Mammary epithelial cell (primary cell): ENCODE results near the gene RAB40A.

Experiments used
- EZH2 ChIP-seq: IDR thresholded peaks from 2 replicates; pipeline ENCODE4 v1.6.1; 2012; ENCODE audit warnings: low read length, inconsistent platforms, borderline replicate concordance
- TF ChIP-seq, protein P1 (sequence below), 2 donors: IDR thresholded peaks in 1 of 2; conservative IDR thresholded peaks in 1 of 2; 2 replicates each; pipeline ENCODE4 v1.5.1; 2011 to 2012; ENCODE audit warnings: inconsistent platforms in 2 of 2, low read length in 2 of 2, mild to moderate bottlenecking in 2 of 2, control low read depth in 1 of 2, low read depth in 1 of 2; ENCODE audit not compliant: insufficient read depth in 1 of 2; ENCODE audit errors: extremely low read depth in 1 of 2

- TF ChIP-seq EZH2, result no peak
- TF ChIP-seq, protein P1, sequence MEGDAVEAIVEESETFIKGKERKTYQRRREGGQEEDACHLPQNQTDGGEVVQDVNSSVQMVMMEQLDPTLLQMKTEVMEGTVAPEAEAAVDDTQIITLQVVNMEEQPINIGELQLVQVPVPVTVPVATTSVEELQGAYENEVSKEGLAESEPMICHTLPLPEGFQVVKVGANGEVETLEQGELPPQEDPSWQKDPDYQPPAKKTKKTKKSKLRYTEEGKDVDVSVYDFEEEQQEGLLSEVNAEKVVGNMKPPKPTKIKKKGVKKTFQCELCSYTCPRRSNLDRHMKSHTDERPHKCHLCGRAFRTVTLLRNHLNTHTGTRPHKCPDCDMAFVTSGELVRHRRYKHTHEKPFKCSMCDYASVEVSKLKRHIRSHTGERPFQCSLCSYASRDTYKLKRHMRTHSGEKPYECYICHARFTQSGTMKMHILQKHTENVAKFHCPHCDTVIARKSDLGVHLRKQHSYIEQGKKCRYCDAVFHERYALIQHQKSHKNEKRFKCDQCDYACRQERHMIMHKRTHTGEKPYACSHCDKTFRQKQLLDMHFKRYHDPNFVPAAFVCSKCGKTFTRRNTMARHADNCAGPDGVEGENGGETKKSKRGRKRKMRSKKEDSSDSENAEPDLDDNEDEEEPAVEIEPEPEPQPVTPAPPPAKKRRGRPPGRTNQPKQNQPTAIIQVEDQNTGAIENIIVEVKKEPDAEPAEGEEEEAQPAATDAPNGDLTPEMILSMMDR (conservative IDR thresholded peaks at IDR 0.05 in 1 of 2, IDR thresholded peaks at IDR 0.05 in 1 of 2; ENCODE audit: extremely low read depth in 1 of 2, insufficient read depth in 1 of 2, low read depth in 1 of 2, low read length in 2 of 2), result no peak
Measured at GRCh38 chrX:103513476-103514108, 5.7 kb downstream of the RAB40A start.
